NCI-H1694 treated with DMSO at 0.1 percent for 48 hours (cell line): Measurements from ENCODE around the gene ZFR.
"Not testable (repeated sequence)": the region's sequence is repeated elsewhere in the genome, so short reads cannot be mapped to it uniquely, and the experiment has no call there.

Experiments used
- DNase-seq: peaks from one replicate; lab custom pipeline; 2025; lab: John Stamatoyannopoulos, UW

The ZFR gene

GRCh38 chr5:32358611-32359010 is 85.9 kb downstream of the ZFR start:
- DNase-seq, result no peak

- DNase-seq, result no peak
These were observed 86.9 kb downstream of the ZFR start for GRCh38 chr5:32357658-32358057.

- DNase-seq, result no peak
These were observed 88.9 kb downstream of the ZFR start for GRCh38 chr5:32355686-32356085.

DNA sequence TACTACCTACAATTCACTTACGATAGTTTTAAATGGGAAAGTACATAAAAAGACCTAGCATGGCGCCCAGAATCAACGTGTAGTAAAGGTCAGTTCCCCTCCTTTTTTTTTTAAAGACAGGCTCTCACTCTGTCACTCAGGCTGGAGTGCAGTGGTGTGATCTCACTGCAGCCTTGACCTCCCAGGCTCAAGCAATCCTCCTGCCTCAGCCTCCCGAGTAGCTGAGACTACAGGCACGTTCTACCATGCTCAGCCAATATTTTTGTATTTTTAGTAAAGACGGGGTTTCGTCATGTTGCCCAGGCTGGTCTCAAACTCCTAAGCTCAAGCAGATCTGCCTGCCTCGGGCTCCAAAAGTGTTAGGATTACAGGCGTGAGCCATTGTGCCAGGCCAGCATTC is 91.1 kb downstream of the ZFR start:
- DNase-seq, result no peak

DNA sequence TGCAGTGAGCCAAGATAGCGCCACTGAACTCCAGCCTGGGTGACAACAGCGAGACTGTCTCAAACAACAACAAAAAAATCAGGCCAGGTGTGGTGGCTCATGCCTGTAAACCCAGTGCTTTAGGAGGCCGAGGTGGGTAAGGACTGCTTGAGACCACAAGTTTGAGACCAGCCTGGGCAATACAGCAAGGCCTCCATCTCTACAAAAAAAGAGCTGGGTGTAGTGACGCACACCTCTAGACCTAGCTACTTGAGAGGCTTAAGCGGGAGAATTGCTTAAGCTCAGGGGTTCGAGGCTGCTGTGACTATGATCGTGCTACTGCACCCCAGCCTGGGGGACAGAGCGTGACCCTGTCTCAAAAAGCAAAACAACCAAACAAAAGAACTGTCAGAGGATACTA is 91.9 kb downstream of the ZFR start:
- no peak for DNase-seq

GRCh38 chr5:32346869-32347268 is 97.7 kb downstream of the ZFR start:
- no peak for DNase-seq

DNA sequence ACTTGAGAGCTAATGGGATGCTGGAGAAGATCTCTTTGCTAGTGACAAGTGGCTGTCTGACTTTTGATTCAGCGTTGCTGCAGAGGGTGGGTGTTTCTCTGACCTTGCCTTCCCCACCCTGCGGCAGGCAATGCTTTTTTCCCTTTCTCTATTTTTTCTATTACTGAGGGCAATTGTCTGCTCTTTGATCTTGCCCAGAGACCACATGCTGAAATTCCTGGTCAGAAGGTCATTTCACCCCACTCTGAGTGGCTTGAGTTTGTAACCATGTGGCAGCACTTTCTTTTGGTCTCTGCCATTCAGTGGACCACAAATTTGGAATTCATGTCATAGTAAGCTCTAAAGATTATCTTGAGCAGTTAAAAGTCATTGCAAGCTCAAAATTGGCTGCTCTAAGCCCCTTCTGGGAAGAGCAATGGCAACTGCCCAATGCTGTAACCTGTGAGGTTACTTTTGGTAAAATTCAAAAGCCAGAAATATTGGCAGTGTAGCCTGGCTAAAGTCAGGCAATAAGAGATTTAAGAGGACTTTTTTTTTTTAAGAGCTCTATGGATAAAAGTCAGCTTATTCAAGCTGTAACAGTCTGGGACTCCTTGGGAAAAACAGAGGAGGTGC is 101.4 kb downstream of the ZFR start:
- no peak for DNase-seq

DNA sequence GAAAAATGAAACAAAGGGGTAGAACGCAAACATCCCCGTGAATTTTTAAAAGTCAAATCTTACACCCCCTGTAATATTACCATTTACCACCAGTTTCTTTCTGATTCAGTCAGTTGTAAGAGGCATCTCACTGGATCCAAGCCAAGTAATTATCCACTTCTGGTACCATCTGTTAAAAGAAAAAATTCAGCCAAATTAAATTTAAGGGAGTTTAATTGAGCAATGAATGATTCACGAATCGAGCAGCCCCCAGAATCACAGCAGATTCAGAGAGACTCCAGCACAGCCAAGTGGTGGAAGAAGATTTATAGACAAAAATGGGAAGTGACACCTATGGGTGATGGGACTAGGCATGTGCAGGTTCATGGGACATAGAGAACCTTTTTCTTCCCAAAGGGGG is 101.9 kb downstream of the ZFR start:
- peak; percentile 99 for DNase-seq

DNA sequence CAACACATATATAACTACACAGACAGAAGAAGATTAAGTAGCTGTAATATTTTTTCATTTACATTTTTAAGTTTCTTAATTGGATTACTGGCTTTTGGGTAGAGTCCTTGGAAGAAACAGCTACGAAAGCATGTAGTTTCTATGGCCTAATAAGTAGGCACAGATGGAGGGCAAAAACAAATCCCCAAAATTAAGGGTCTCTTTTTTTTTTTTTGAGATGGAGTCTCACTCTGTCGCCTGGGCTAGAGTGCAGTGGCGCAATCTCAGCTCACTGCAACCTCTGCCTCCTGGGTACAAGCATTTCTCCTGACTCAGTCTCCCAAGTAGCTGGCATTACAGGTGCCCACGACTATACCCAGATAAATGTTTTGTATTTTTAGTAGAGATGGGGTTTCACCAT is 104.7 kb downstream of the ZFR start:
- DNase-seq, result no peak

- no peak for DNase-seq
These were observed 105.3 kb downstream of the ZFR start for GRCh38 chr5:32339198-32339597.

DNA sequence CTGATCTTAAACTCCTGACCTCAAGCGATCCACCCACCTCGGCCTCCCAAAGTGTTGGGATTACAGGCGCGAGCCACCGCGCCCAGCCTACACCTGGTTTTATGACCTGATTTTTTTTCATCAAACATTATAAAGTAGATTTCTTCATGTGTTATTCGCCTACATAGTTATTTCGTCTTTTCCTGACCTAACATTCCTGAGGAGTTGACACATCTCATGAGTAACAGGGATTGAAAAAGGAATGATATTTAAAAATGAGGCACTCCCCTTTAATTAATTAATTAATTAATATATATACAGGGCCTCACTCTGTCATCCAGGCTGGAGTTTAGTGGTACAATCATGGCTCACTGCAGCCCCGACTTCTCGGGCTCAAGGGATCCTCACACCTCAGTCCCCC is 111.6 kb downstream of the ZFR start:
- no peak for DNase-seq

DNA sequence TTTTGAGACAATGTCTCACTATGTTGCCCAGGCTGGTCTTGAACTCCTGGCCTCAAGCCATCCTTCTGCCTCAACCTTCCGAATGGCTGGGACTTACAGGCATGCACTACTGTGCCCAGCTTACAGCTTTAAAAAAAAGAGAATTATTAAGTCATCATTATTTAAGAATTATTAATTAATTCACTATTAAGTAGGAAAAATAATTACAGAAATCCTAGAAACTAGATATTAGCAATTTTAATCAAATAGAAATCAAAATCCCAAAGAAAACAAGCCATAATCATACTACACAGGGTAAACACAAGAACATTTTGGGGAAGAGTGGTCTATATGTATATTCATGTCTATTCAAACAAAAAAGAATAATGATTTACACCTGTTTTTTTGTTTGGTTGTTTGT is 112.2 kb downstream of the ZFR start:
- no peak for DNase-seq

- DNase-seq, result no peak
These were observed 112.6 kb downstream of the ZFR start for GRCh38 chr5:32331935-32332274.

DNA sequence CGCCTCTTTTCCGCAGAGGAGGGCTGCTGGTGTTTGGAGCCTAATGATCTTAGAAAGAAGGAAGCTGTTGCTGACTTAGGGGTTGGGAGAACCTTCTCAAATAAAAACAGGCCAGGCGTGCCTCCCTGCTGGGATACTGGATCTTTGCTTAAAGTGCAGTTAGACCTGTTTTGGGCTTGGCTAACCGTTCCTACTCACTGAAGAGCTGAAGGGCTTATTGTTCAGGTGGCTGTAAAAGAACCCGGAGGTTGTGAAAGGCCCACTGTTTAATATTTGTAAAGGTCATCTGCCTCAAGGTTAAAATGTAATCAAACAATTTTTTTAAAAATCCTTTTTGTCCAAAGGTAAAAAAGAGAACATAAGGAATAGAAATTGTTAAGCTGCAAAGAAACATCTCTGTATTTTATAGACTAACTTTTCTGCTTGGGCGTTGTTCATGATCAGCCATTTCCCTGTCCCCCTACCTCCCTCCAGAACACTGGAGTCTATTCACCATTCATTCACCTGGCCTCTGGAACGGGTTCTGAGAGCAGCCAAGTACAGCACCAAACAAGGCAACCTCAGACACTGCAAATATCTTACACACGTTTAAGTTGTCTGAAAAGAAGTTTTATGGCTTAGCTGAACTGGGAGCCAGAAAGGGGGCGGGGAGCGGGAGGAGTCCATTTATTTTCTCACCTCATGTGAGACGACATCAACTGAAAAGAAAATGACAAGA is 113.2 kb downstream of the ZFR start:
- no peak for DNase-seq

DNA sequence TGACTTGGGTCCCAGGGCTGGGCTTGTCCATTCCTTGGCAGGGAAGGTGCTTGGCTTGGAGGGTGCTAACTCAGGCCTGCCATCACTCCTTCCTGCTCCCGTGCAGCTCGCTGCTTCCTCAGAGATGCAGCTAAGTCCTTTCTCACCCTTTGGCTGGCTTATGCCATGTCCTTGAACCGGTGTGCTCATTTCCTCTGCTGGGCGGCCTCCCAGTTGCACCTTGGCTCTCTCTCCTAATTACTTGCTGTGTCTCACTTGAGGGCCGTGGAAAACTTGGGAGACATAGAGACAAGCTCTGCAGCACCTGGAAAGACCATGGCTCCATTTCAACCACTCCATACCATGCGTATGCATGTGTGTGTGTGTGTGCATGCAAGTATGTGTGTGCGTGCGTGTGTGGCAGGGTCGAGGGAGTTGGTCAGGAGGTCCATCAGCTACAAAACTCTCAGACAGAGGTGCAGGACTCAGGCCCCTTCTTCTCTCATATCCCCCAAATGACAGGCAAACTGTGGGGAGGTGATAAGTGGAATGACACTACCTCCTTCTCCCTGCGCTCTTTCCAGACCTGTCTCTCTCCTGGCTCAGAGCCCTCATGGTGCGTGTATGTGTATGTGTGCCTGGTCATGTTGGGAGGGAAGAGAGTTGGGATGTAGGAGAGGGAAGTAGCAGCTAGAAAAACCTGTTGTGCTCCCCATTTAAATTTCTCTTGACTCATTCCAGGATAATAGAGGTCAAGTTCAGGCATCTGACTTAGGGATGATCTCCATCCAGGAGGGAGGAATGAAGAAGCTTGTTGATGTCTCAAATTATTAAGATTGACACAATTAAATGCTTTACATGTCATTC is 114.2 kb downstream of the ZFR start:
- DNase-seq, result no peak

DNA sequence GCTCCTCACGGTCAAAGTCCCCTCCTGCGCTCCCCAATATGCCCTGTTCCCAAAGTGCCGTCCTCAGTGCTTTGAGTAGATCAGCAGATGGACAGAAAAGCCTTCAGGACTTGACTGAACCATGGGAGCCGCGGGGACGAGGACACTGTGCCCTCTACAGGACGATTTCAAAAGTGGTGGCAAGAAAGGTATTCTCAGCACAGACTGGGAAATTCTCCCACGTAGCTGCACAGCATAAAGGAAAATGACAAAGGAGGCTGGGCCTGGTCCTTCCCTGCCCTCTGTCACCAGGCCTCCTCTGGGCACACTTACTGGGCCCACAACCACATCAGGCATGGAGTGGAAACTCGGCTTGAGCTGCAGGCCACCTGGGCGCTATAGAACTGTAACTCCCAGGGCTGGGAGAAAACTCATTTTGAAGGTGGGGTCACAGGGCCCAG is 115.1 kb downstream of the ZFR start:
- peak; percentile 86 for DNase-seq

DNA sequence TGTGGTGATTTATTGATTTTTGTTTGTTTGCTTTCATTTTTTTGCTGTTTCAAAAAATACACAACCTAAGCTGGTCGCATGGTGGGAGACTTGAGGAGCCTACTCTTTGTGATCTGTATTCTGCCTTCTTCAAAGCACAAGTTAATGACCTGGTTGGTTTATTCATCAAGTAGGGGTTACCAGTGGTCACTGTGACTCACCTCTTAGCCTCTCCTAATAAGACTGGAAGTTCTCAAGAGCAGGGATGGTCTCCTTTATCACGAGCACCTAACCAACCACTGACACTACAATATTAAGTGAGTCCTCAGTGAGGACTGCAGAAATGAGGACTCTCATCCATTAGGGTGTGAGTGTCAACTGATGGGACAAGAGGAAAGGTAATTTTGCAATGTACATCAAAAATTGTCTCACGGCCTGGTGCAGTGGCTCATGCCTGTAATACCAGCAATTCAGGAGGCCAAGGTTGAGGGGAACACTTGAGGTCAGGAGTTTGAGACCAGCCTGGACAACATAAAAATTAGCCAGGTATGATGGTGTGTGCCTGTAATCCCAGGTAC is 118.2 kb downstream of the ZFR start:
- no peak for DNase-seq

DNA sequence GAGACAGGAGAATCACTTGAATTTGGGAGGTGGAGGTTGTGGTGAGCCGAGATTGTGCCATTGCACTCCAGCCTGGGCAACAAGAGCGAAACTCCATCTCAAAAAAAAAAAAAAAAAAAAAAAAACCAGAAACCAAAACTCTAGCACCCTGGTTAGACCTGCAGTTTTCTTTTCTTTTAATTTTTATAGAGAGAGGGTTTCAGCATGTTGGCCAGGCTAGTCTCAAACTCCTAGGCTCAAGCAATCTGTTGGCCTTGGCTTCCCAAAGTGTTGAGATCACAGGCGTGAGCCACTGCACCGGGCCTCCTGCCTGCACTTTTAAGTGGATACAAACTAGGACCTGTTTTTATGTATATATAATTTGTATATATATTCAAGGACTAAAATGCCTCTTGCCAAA is 118.9 kb downstream of the ZFR start:
- DNase-seq, result no peak

GRCh38 chr5:32325062-32325461 is 119.5 kb downstream of the ZFR start:
- peak; percentile 93 for DNase-seq

DNA sequence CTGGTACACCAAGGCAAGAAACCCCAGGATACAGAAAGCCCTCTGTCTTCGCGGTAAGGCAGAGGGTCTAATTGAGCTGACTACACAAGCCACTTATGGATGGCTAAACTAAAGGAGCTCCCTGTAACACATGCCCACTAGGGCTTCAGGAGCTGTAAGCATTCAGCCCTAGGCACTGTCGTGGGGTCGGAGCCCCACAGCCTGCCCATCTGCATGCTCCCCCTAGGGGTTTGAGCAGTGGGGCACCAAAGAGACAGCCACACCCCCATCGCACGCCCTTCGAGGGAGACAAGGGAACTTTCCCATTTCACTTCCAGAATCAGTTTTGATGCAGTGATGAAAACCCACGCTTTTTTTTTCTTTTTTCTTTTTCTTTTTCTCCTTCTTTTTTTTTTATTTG is 120.8 kb downstream of the ZFR start:
- no peak for DNase-seq

DNA sequence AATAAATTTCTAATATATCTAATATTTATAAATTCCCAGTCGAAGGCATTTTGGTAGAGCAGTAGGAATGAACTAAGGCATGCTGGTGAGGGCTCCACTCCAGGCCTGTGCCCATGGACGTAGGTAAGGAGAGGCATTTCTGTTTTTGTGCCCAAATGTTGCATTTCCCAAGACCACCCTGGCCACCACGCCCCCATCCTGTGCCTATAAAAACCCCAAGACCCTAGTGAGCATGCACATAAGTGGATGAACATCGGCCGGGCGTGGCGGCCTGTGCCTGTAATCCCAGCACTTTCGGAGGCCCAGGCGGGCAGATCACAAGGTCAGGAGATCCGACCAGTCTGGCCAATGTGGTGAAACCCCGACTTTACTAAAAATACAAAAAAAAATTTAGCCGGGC is 121.7 kb downstream of the ZFR start:
- DNase-seq, result no peak

DNA sequence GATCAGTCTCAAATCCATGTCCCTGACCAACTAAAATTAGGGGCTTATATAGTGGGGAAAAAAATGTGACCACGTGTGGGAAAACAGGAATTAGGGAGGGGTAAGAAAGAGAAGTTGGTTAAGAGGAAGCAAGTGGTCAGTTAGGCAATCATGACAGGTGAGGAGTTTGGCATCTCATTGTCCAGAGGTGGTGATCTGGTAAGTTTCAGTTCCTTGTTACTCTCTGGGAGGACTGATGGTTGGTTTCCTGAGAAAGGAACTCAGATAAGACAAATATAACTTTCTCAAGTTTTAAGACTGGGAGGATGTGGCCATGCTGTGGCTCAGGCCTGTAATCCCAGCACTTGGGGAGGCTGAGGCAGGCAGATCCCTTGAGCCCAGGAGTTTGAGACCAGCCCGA is 122.8 kb downstream of the ZFR start:
- DNase-seq, result not testable (repeated sequence)

DNA sequence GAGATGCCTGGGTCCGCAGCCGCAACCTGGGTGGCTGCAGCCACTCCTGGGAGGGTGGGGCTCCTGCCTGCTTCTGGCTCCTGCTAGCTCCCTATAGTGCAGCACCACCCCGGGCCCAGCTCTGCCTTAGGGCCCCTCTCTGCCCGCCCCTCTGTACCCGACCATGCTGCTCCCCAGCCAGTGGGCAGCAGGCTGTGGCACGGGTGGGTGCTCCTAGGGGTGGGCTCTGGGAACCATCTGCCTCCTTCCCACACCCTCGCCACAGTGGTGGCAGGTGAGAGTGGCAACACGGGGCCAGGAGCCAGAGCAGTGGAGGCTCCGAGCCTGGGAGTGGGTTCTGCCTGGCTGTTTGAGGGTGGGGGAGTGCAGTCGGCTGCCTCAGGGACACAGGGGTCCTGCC is 124.0 kb downstream of the ZFR start:
- DNase-seq, result no peak
